Glomerular visceral epithelial cell (primary cell): Measurements from ENCODE around the gene TRIM59.

Experiments used
- DNase-seq: peaks from one replicate; pipeline ENCODE4 v3.0.0-alpha.2; 2016; ENCODE audit errors: extremely low spot score

TRIM59 gene, protein sequence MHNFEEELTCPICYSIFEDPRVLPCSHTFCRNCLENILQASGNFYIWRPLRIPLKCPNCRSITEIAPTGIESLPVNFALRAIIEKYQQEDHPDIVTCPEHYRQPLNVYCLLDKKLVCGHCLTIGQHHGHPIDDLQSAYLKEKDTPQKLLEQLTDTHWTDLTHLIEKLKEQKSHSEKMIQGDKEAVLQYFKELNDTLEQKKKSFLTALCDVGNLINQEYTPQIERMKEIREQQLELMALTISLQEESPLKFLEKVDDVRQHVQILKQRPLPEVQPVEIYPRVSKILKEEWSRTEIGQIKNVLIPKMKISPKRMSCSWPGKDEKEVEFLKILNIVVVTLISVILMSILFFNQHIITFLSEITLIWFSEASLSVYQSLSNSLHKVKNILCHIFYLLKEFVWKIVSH

DNA sequence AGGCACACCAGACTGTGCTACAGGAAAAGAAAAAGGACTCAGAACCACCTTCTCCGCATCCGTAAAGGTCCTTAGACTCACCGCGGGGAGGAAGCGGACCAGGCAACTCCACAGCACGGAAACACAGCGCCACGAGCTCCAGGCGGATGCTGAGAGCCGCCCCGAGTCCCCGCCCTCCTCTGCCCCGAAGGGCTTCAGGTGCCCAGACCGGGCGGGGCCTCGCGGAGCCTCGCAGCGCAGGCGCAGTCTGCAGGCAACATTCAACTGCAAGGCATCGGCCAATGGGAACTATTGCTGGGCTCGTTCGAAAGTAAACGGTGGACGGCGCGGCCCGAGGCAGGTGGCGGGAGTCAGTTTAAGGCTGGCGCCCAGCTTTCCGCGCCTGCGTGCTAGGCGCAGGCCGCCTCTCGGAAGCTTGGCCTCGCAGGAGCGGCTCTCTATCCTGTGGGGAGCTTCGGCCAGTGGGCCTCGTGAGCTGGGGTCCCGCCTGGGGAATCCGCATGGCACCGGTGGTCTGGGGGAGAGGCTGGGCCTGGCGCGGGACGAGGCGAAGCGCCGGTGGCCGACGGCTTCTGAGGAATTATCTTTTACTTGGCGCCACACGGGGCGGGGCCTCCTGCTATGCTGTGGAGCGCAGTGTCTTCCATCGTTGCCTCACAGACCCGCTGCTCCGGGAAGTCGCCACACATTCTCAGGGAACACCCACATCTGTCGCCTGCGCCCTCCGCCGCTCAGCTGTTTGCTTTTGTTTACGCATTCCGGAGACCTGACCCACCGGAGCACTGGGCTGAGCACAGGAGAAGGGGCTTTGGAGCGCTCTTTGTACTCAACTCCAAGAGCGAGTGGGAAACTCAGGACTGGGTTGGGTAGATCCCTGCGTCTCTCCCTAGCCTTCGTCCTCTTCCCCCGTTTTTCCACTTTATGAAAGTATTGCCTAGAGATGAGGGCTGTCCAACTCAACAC is at the start of gene TRIM59:
Gene TRIM59 (minus strand): TSS at position 151 of the 963 bp plus-strand sequence. CDS start 10,603 bp downstream, outside the sequence.
- DNase-seq = peak; percentile 99

DNA sequence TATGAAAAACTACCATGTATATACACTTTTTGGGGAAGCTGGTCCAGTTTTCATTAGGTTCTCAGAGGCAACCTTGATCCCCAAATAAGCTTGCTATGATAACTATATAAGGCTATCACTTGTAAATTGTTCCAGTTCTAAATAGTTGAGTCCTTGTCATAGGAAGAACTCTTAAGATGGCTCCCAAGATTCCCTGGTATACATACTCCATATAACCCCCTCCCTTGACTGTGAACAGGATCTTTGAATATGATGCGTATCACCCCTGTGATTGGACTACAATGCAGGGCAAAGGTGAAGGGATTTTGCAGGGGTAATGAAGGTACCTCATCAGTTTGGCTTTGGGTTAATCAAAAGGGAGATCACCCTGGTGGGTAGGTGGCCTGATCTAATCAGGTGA is 48.6 kb upstream of the TRIM59 start:
- no peak for DNase-seq

GRCh38 chr3:160490166-160490565 is 40.6 kb upstream of the TRIM59 start:
- no peak for DNase-seq

DNA sequence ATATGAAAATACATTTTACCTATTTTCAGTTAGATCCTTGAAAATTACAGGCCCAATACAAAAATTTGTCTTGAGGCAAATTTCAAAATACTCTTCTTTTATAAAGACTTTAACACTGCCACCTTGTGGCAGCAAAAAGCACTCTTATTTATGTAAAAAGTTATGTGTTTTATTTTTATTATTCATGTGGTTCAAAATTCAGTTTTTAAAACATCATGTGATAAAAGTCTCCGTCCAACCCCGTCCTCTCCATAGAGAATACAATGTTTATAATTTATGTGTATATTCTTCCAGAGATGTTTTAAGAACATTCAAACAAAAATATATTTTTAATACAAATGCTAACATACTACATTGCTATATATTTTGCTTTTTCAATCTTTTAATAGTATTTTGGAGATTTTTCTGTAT is 36.9 kb upstream of the TRIM59 start:
- peak; percentile 48 for DNase-seq

GRCh38 chr3:160482796-160483195 is 33.2 kb upstream of the TRIM59 start:
- DNase-seq = no peak

- no peak for DNase-seq
Measured at GRCh38 chr3:160481856-160482255, 32.3 kb upstream of the TRIM59 start.

- DNase-seq = peak; percentile 53
Measured at GRCh38 chr3:160480931-160481330, 31.3 kb upstream of the TRIM59 start.

GRCh38 chr3:160479376-160479775 is 29.8 kb upstream of the TRIM59 start:
- no peak for DNase-seq

DNA sequence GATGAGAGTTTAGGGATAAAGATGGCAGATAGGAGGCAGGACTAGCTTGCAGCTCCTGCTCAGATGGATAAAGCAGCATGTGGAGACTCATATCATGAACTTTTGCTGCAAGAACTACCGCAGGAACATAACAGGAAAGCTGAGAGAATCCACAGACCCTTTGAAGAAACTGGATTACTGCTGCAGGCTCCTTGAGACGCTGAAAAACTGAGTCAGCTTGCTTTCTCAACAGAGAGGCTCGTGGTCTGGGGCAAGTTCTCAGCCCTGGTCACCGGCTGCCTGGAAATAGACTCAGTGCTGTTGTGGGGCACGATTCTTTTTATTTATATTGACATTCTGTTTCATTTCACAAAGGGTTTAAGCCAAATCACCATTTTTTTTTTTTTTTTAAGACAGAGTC is 28.8 kb upstream of the TRIM59 start:
- no peak for DNase-seq

DNA sequence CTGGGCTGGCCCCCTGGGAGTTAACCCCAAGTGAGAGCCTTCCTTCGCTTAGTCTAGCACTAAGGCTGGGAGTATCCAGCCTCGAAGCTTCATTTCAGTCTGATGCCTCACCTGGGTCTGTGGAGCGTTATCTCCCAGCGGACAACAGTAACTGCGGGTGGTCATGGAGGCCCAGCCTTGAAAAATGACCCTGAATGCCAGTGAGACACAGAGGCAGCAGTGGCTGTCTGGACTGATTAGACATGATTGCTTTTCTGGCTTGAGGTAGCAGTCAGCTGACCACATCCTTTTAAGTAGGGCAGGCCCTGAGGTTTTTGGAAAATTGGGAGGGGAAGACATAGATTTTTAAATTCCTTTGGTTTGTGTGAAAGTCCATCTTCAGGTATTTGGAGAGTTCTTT is 28.2 kb upstream of the TRIM59 start:
- no peak for DNase-seq

DNA sequence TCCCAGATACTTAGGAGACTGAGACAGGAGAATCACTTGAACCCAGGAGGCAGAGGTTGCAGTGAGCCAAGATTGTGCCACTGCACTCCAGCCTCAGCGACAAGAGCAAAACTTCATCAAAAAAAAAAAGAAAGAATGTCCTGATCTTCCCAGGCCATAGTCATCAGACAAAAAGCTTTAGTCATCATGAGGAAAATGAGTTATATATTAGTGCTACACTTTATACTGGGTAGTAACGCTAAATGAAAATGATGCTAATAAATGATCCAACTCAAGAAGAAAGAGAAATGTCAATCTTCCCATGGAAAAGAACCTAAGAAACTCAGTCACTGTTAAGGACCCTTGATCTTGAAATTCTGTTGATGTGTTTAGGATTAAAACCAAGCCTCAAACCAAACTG is 26.3 kb upstream of the TRIM59 start:
- no peak for DNase-seq

DNA sequence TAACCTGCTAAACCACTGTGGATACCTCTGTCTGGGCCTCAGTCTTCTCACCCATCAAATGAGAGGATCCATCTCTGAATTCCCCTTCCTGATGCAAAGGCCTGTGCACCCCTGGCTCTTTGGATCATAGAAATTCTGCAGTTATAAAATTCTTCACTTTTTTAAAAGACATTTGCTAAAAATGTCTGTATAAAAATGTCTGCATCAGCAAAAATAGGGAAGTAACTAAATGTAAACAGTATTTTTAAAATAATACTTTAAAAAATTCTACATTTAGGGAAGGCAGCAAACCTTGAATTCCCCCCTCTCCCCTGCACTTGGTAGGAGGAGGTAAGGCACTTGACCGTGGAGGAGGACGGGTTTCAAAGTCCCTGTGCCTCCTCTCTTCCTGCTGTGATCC is 25.6 kb upstream of the TRIM59 start:
- no peak for DNase-seq

DNA sequence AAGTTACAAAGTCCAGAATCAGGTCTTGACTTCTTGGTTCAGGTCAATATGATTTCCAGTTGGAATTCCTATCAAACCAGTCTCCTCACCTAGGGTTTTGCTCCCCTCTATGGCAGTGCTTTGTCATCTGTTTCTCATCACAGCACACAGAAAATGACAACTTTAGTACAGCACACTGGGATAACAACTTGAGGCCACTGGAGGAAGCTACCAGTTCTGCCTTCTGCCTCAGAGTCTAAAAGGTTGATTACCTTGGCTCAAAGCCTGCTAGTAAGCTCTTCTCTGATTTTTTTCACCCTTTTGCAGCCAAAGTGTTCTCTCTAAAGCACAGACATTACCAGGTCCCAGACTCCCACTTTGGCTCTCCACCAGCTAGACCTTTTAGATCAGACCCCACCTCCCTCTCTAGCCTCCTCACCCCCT is 24.8 kb upstream of the TRIM59 start:
- peak; percentile 17 for DNase-seq

DNA sequence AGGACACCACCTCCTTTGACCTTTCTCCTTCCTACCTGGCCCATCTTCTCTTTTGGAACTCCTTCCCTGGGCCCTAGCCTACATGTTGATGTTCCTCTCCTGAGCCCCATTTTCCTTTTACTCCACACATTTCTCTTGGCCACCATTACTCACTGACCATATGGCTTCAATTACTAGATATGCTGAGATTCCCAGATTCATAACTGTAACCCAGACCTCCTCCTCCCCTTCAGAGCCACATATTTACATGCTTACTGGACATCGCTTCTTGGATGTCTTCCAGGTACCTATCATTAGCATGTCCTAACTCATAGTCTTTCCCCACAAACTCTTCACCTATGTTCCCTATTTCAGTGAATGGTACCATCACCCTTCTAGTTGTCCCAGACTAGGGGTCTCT is 24.4 kb upstream of the TRIM59 start:
- DNase-seq = peak; percentile 70

GRCh38 chr3:160473221-160473620 is 23.6 kb upstream of the TRIM59 start:
- peak; percentile 71 for DNase-seq

DNA sequence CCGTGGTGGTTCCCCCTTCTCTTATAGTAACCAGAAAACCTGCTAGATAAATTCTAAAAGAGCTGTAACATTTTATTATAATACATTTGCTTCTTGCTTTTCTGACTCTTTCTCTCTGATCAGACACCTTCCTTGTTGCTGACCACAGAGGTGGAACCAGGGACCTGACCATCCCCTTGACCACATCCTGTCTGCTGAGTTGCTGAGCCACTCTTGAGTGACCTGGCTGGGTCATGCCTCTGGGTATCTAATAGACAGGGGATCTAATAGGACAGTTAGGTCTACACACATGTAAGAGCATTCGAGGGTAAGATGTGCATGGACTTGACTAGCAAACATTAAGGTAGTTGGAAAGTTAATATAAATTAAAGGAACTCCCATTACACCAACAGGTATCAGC is 22.8 kb upstream of the TRIM59 start:
- DNase-seq = peak; percentile 63

GRCh38 chr3:160471892-160472291 is 22.3 kb upstream of the TRIM59 start:
- DNase-seq = no peak

- DNase-seq = no peak
Measured at GRCh38 chr3:160470181-160470580, 20.6 kb upstream of the TRIM59 start.

GRCh38 chr3:160464971-160465370 is 15.4 kb upstream of the TRIM59 start:
- DNase-seq = no peak

DNA sequence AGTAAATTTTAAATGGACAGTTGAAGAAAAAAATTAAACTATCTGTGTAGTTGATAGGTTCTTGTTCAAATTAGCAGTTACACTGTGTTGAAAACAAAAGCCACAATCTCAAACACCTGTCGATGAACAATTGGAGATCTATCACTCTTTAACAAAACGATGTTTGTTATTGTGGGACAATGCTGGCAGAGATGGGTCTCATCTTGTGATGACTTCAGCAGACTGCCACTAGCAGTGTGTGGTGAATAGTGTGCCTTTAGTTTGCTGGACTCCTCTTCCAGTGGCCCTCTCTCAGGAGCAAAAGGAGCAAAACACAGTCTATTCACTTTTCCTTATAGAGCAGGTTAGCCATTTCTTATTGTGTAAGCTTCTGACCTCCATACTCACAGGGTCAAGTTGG is 14.7 kb upstream of the TRIM59 start:
- no peak for DNase-seq

- DNase-seq = no peak
Measured at GRCh38 chr3:160460033-160460432, 10.4 kb upstream of the TRIM59 start.

- no peak for DNase-seq
Measured at GRCh38 chr3:160459450-160459970, 9.9 kb upstream of the TRIM59 start.
